ENCODE measurements around the gene KCNK3. TPM values are rescaled to one million over a fixed set of nuclear protein-coding genes. Genes with fewer than 3 reads are reported as not detected.

Gene KCNK3
- total and polyA plus RNA-seq, 2 of the 13 experiments (the other 11 are each of a cell fraction or from before 2014, with no cell fraction given), result not detected

- TF ChIP-seq DNMT1 (CRISPR knock-in tag; IDR thresholded peaks at IDR 0.05) (no peak), ZBTB20 (CRISPR knock-in tag; IDR thresholded peaks at IDR 0.05; ENCODE audit: borderline replicate concordance, low read depth) (no peak), SIN3A (IDR thresholded peaks at IDR 0.05; ENCODE audit: borderline replicate concordance, low read depth, low read length) (no peak), HOXD1 (CRISPR knock-in tag; IDR thresholded peaks at IDR 0.05) (no peak), MAFF (IDR thresholded peaks at IDR 0.05; ENCODE audit: low read depth, low read length) (peak; percentile 5; the same call in 1 of the 2 replicates), ATF7-NPFF (CRISPR knock-in tag; IDR thresholded peaks at IDR 0.05; ENCODE audit: low read depth) (no peak), GLI4 (CRISPR knock-in tag; IDR thresholded peaks at IDR 0.05; ENCODE audit: borderline replicate concordance) (no peak), ZNF333 (CRISPR knock-in tag; IDR thresholded peaks at IDR 0.05; ENCODE audit: borderline replicate concordance) (no peak), ZNF235 (CRISPR knock-in tag; IDR thresholded peaks at IDR 0.05; ENCODE audit: borderline replicate concordance) (no peak), XRCC5 (optimal IDR thresholded peaks at IDR 0.05; ENCODE audit: low read length) (peak; percentile 59), HMGA1 (CRISPR knock-in tag; conservative IDR thresholded peaks at IDR 0.05) (no peak), RBAK (CRISPR knock-in tag; IDR thresholded peaks at IDR 0.05) (no peak), CBFB (CRISPR knock-in tag; IDR thresholded peaks at IDR 0.05) (no peak), RFX1 (IDR thresholded peaks at IDR 0.05) (no peak), ARHGAP35 (CRISPR knock-in tag; IDR thresholded peaks at IDR 0.05; ENCODE audit: borderline replicate concordance) (no peak), IRF2 (CRISPR knock-in tag; IDR thresholded peaks at IDR 0.05) (peak; percentile 55; the same call in 1 of the 2 replicates), TP53 (CRISPR knock-in tag; conservative IDR thresholded peaks at IDR 0.05) (0 out of 2 replicates have a peak, but pooled peaks have one; percentile 25), THRA (CRISPR knock-in tag; IDR thresholded peaks at IDR 0.05; ENCODE audit: borderline replicate concordance) (peak; percentile 61), ELF3 (CRISPR knock-in tag; IDR thresholded peaks at IDR 0.05) (peak; percentile 13; the same call in 1 of the 2 replicates)
Measured at GRCh38 chr2:26745609-26746327, 53.2 kb downstream of the KCNK3 start (continued).

All from HepG2 (cell line).